Dedifferentiated amniotic fluid mesenchymal stem cell (primary cell): ENCODE data around the gene SLC32A1.

ENCODE experiments used
- DNase-seq: peaks from one replicate; pipeline ENCODE4 v3.0.0-alpha.2; 2016; ENCODE audit errors: extremely low spot score

SLC32A1 gene

DNA sequence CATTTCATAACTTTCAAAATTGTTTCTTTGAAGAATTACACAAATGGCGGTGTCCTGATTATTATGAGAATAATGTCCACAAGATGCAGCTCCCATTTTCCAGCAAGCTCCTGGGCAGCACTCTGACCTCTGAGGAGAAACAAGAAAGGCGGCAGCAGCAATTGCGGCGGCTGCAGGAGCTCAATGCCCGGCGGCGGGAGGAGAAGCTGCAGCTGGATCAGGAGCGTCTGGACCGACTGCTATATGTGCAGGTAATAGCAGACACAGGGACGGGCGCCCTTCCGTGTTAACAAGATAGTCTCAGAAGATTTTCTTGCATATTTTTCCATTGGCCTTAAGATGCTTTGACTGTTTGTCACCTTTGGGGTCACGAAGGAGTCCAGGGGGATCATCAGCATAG is 30.6 kb downstream of the SLC32A1 start:
- DNase-seq: no peak

DNA sequence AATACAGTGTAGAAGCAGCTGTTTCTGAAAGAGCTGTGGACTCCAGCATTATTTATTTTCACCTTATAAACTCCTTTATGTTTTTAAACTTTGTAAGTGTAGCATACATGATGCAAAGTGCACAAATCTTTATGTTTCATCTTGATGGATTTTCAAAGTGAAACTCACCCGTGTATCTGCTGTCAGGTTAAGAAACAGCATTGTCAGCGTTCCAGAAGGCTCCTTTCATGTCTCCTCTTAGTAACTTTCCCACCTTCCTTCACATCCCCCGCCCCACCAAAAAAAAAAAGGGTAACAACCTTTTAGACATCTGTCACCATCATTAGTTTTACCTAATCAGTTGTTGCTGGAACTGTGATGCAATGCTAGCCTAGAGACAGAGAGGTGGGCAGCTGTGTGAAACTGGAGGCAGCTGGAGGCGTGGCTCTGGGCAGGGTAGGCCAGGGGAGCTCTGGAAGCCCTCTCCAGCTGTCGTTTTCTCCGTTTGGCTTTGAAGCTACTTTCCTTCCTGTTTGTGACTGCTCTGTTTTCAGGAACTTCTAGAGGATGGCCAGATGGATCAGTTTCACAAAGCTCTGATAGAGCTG is 31.1 kb downstream of the SLC32A1 start:
- DNase-seq: no peak

DNA sequence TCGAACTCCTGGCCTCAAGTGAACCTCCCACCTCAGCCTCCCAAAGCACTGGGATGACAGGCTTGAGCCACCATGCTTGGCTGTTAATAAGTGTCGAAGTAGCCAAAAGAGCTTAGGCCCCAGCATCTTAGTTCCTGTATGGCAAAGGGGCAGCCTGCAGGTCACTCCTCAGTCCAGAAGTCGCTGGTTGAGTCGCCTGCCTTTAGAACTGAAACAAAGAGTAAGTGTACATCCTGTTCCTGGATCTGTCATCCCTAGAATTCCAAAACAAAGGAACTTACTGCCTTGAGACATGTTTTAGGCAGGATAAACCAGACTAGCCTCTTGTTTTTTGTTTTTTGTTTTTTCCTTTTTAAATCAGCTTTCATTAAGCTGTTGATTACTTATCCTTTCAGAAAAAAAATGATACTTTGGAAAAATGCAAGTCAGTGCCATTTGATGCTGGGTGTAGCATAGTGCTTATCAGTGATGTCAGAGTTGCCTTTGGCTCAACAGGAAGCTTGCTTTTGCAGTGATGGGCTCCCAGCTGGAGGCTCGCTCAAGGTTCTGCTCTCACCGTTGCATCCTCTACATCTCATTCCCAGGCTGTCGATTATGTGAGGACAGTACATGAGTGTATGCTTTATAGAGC is 33.0 kb downstream of the SLC32A1 start:
- no peak for DNase-seq

DNA sequence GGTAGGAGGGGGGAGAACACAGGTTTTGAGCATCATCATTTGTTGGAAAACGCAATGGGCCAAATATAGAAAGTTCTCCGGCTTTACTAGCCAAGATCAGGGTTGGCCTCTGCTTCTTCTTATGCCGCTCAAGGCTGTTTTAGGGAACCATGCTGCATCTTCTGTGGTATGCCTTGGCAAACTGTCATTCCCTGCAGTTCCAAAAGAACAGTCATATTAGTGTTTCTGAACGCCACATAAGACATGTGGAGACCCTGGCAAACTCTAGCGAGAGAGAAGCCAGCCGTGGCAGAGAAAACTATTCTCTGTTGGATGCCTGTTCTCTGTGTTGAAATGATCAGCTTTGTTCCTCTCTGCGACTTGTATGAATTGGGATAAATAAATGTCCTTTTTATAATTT is 34.8 kb downstream of the SLC32A1 start:
- no peak for DNase-seq

DNA sequence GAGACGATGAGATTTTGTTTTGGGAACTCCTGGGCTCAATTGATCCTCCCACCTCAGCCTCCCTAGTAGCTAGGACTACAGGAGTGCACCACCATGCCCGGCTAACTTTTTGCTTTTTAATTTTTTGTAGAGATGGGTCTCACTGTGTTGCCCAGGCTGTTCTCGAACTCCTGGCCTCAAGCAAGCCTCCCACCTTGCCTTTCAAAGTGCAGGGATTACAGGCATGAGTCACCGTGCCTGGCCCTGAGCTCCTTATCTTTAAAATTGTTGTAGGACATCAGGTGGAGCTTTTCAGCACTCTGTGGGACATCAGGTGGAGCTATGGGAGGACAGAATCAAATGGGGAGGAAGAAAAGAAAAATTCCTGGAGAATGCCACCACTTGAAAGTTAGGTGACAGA is 36.7 kb downstream of the SLC32A1 start:
- no peak for DNase-seq

DNA sequence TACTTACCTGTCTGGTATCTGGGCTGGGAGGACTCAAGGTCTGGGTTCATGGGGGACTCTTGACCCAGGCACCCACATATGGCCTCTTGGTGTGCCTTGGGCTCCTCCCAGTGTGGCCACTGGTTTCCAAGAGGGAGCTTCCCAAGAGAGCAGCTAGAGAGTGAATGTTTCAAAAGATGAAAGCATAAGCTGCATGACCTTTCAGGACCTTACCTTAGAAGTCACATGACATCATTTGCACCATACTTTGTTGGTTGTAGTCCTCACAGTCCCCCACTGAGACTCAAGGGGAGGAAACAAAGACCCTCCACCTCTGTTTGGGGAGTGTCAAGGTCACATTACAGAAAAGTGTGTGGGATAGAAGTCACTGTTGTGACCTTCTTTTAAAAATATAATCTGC is 37.9 kb downstream of the SLC32A1 start:
- DNase-seq: no peak

DNA sequence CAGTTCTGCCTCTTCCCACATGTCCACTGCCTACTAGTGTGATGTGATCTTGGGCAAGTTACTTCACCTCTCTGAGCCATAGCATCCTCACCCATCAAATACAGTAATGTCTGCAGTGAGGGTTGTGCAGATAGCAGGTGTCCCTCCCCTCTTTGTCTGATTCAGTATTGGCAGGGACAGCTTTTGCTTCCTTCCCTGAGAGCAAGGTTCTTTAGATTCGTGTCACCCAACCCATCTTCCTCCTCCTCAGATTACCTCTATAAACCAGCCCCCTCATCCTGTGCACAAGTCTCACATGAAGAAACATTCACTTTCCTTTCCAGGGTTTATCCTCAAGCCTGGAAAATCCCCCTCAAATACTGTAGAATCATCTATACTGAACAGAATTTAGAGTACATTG is 39.3 kb downstream of the SLC32A1 start:
- no peak for DNase-seq

DNA sequence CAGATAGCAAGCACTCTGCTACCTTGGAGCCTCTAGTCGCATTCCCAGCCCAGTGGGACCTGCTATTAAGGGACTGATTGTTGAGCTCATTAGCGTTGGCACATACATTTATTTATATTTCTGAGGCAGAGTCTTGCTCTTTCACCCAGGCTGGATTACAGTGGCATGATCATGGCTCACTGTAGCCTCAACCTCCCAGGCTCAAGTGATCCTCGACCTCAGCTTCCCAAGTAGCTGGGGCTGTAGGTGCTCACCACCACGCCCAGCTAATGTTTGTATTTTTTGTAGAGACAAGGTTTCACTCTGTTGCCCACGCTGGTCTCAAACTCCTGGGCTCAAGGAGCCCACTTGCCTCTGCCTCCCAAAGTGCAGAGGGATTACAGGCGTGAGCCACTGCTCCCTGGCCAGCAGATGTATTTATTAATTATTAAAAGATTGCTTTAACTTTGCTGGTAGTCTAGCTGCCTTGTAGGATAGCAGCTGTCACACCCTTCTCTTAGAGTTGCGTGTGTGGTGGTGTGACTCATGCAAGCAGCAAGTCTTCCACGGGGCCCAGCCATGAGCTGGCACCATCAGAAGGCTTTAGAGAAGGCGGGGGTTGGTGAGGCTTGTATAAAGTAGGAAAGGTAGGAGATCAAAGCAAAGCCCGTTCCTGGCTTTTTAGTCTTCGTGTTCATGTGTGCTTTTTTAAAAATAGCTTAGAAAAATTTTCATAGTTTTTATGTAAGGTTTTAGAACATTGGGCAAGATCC is 40.5 kb downstream of the SLC32A1 start:
- DNase-seq: peak; percentile 76

DNA sequence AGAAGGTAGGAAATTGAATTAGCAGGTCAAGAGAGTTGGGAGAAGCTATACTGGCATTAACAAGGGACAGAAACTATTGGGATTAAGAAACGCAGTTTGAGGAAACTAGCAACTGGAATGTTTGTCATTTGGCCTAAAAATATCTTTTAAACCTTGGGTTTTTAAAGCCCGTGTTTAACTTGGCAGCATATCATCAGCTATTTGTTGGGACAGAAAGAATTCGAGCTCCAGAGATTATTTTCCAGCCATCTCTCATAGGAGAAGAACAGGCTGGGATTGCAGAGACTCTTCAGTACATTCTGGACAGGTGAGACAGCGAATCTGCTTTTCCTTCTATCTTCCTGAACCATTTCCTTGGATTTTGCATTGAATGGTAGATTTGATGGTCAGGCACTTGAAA is 41.8 kb downstream of the SLC32A1 start:
- DNase-seq: no peak

DNA sequence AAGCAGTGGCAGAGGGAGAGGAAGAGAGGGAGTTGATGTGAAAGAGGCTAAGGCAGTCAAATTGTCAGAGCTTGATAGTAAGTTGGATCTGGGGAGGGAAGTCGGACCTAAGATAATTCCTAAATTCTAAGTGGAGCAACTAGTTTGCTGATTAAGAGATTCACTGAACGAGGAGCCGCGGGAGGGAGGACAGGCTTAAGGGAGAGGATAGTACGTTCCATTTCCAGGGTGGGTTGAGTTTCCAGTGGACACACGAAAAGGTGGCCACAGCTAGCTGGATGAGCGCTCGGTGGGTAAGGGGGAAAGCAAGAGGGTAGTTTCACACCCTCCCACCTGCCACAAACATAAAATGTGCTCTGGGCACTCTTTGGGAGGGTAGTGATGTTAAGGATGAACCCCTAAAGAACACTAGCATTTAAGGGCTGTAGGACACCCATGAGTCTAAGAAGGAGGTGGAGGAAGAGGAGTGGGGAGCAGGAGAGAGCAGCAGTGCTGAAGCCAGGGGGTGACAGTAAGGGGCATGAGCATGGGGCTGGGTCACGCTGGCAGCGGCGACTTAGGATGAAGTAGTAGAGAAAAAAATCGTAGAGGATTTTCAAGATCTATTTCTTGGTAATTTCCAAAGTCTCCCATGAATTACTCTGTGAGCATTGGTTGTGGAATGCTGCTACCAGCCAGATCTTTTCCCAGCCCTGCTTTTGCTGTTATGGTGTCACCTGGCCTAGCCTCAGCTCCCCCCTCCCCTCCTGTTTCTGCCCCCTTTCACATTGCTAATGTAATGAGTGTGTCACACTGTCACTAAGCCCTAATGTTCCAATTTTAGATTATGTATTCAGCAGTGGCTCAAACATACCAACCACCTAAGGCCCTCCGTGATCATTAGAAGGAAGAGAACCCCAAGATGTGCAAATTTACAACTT is 45.4 kb downstream of the SLC32A1 start:
- DNase-seq: no peak

DNA sequence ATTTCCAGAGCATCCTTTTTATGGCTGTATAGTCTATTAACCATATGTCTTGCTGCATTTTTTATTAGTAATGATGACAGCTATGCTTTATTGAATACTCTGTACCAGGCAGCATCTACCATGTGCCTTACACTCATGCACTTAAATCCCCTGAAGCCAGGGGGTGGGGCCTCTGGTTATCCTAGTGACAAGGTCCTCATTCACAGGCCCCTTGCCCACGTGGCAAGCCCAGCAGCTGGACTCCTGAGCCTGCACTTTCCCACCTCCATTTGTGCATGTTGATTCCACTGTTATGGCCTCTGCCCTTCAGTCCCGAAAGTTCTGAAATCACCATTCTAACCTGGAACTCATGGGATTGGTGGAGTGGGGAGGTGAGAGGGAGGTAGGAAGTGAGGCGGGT is 46.3 kb downstream of the SLC32A1 start:
- DNase-seq: no peak

DNA sequence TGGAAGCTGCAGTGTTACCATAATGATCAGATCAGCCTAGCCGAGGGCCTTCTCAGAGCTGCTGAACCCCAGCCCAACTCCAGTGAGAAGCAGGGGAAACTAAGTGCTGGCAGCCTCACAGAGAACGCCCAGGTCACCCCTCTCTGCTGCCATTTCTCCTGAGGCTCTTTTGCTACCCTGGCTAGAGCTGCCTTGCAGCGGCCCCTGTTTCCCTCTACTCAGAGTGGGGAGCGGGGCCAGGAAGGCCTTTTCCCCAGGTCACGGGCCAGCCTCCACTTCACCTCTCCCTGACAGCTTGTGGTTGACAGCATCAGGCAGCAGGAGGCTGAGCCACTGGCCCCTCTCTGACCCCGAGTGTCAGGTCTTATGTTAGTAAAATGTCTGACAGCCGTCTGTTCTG is 46.7 kb downstream of the SLC32A1 start:
- no peak for DNase-seq

DNA sequence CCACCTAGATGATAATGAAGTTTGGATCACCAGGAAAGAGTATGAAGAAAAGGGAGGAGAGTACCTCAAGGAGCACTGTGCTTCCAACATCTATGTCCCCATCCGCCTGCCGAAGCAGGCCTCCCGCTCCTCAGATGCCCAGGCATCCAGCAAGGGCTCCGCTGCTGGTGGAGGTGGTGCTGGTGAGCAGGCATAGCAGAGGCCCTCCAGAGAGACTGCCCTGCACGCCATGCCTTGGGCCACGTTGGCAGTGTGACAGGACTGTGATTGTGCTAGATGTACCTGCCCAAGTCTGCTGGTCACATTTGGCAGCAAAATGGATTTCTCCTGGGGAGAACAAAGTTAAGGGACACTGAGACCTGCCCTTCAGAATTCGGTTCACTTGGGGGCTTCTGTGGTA is 47.3 kb downstream of the SLC32A1 start:
- no peak for DNase-seq

DNA sequence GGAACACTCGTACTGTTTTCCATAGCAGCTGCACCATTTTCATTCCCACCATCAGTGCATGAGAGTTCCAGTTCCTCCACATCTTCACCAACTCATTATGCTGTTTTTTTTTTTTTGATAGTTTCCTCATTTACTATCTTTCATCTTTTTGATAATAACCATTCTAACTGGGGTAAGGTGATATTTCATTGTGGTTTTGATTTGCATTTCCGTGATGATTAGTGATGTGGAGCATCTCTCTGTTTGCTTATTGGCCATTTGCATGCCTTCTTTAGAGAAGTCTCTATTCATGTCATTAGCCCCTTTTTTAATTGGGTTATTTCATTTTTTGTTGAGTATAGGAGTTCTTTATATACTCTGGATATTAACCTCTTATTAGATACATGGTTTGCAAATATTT is 49.9 kb downstream of the SLC32A1 start:
- DNase-seq: no peak

DNA sequence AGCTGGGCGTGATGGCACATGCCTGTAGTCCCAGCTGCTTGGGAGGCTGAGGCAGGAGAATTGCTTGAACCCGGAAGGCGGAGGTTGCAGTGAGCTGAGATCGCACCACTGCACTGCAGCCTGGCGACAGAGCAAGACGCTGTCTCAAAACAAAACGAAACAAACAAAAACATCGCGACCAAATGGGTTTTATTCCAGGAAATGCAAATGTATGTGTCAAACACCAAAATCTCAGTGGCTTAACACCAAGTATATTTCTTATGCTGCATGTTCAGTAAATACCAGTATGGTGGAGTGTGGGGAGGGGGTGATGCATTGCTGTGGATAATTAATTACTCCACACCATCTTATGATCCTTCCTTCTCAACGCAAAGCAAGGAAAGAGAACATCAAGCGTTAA is 52.1 kb downstream of the SLC32A1 start:
- no peak for DNase-seq
